Mesodermal cell (in vitro differentiated cells): ENCODE results near the gene SMIM9. TPM values are rescaled to one million over a fixed set of nuclear protein-coding genes. Genes with fewer than 3 reads are reported as not detected.
"Not testable (repeated sequence)": the region's sequence is repeated elsewhere in the genome, so short reads cannot be mapped to it uniquely, and the experiment has no call there.

ENCODE experiments used
- H3K27ac ChIP-seq: 2 replicates; pipeline ENCODE4 v1.7.0; 2013; ENCODE audit warnings: mild to moderate bottlenecking, low read depth, low read length, moderate library complexity; ENCODE audit not compliant: severe bottlenecking
- H3K36me3 ChIP-seq: 2 replicates; pipeline ENCODE4 v1.7.1; 2013; ENCODE audit warnings: mild to moderate bottlenecking, low read length, moderate library complexity; ENCODE audit not compliant: control insufficient read depth, insufficient read depth
- H3K4me1 ChIP-seq: one replicate; pipeline ENCODE4 v1.7.1; 2013; ENCODE audit warnings: mild to moderate bottlenecking, low read length; ENCODE audit not compliant: insufficient read depth, control insufficient read depth, poor library complexity, severe bottlenecking
- H3K4me3 ChIP-seq: 2 replicates; pipeline ENCODE4 v1.7.0; 2013; ENCODE audit warnings: low read length, control low read depth, mild to moderate bottlenecking; ENCODE audit not compliant: insufficient read depth, poor library complexity, severe bottlenecking; ENCODE audit errors: extremely low read depth
- H3K9me3 ChIP-seq: 2 replicates; pipeline ENCODE4 v1.7.1; 2013; ENCODE audit warnings: mild to moderate bottlenecking, low read length, moderate library complexity; ENCODE audit not compliant: control insufficient read depth
- WGBS, 2 experiments: methylation state at CpG; one replicate each; pipeline ENCODE4 v1.1.5; 2013; ENCODE audit warnings: missing lambda C conversion rate in 2 of 2; ENCODE audit not compliant: insufficient coverage in 2 of 2; 5-methylcytosine and 5-hydroxymethylcytosine counted together
- polyA plus RNA-seq, 2 experiments: library from polyadenylated mRNA; stranded (reverse); fragments of 50-300 nt; gene quantifications; one replicate each; pipeline ENCODE4 v1.2.3, GENCODE V29; 2013

Gene SMIM9
- polyA plus RNA-seq (2013, experiment 1 of 2): not detected
- polyA plus RNA-seq (2013, experiment 2 of 2): not detected

GRCh38 chrX:154834562-154834961, at the start of gene SMIM9:
Gene SMIM9 (minus strand): TSS chrX:154834662. CDS start chrX:154830856, 3,806 bp downstream.
- Histone ChIP-seq H3K4me1 (no peaks in the 10 kb centered on the region), H3K9me3 (no peaks in the 10 kb centered on the region), H3K27ac (no peak within 1 kb of the TSS), H3K4me3 (no peak within 1 kb of the TSS), H3K36me3 (no peaks in the 10 kb centered on the region)
- no CpG with 5 or more reads among the region's 3 CpGs for whole genome bisulfite sequencing, 2 experiments

- WGBS, 2 experiments: no CpG with 5 or more reads among the region's 8 CpGs
- H3K9me3 ChIP-seq, H3K27ac ChIP-seq, H3K4me1 ChIP-seq, H3K36me3 ChIP-seq, H3K4me3 ChIP-seq: not testable (repeated sequence)
These were observed 49.6 kb upstream of the SMIM9 start for GRCh38 chrX:154884069-154884468.

- WGBS, 2 experiments: 83% methylated on average over 1 of the region's 2 CpGs; no CpG with 5 or more reads in 1 of the 2 experiments
- no peaks in the 10 kb centered on the region for H3K9me3 ChIP-seq
- no peak overlapping the region for H3K4me3 ChIP-seq
- H3K27ac ChIP-seq: no peak overlapping the region
- H3K4me1 ChIP-seq: no peaks in the 10 kb centered on the region
- H3K36me3 ChIP-seq: no peaks in the 10 kb centered on the region
These were observed 38.9 kb upstream of the SMIM9 start for GRCh38 chrX:154873329-154873728.

- not testable (repeated sequence) for H3K4me3 ChIP-seq, H3K4me1 ChIP-seq, H3K9me3 ChIP-seq, H3K27ac ChIP-seq, H3K36me3 ChIP-seq
These were observed 34.1 kb upstream of the SMIM9 start for GRCh38 chrX:154868522-154868921.

GRCh38 chrX:154855256-154855655, 20.8 kb upstream of the SMIM9 start:
- no peak overlapping the region for H3K4me3 ChIP-seq
- no peaks in the 10 kb centered on the region for H3K9me3 ChIP-seq
- H3K36me3 ChIP-seq: no peaks in the 10 kb centered on the region
- no peak overlapping the region for H3K27ac ChIP-seq
- H3K4me1 ChIP-seq: no peaks in the 10 kb centered on the region

- no CpG with 5 or more reads among the region's 1 CpG for WGBS, 2 experiments
- H3K4me3 ChIP-seq: no peak overlapping the region
- no peaks in the 10 kb centered on the region for H3K9me3 ChIP-seq
- H3K27ac ChIP-seq: no peak overlapping the region
- H3K36me3 ChIP-seq: no peaks in the 10 kb centered on the region
- H3K4me1 ChIP-seq: no peaks in the 10 kb centered on the region
These were observed 16.6 kb upstream of the SMIM9 start for GRCh38 chrX:154850957-154851611.

- no CpG with 5 or more reads among the region's 2 CpGs for WGBS, 2 experiments
- Histone ChIP-seq H3K27ac (no peak overlapping the region), H3K9me3 (no peaks in the 10 kb centered on the region), H3K4me3 (no peak overlapping the region), H3K36me3 (no peaks in the 10 kb centered on the region), H3K4me1 (no peaks in the 10 kb centered on the region)
These were observed 6.4 kb upstream of the SMIM9 start for GRCh38 chrX:154840856-154841255.

GRCh38 chrX:154836163-154836562, 1.7 kb upstream of the SMIM9 start:
- no peaks in the 10 kb centered on the region for H3K9me3 ChIP-seq
- no peak overlapping the region for H3K27ac ChIP-seq
- WGBS, 2 experiments: no CpG with 5 or more reads among the region's 1 CpG
- no peaks in the 10 kb centered on the region for H3K36me3 ChIP-seq
- no peak overlapping the region for H3K4me3 ChIP-seq
- H3K4me1 ChIP-seq: no peaks in the 10 kb centered on the region

- WGBS, 2 experiments: 83% methylated on average over 1 of the region's 3 CpGs; no CpG with 5 or more reads in 1 of the 2 experiments
- H3K36me3 ChIP-seq: no peaks in the 10 kb centered on the region
- H3K4me1 ChIP-seq: no peaks in the 10 kb centered on the region
- H3K9me3 ChIP-seq: no peaks in the 10 kb centered on the region
- H3K27ac ChIP-seq: no peak overlapping the region
- no peak overlapping the region for H3K4me3 ChIP-seq
These were observed 652 bp downstream of the SMIM9 start for GRCh38 chrX:154833746-154834274.

GRCh38 chrX:154829926-154830442, 4.5 kb downstream of the SMIM9 start:
- H3K4me1 ChIP-seq: no peaks in the 10 kb centered on the region
- WGBS, 2 experiments: no CpG with 5 or more reads among the region's 1 CpG
- no peak overlapping the region for H3K4me3 ChIP-seq
- no peak overlapping the region for H3K27ac ChIP-seq
- H3K36me3 ChIP-seq: no peaks in the 10 kb centered on the region
- no peaks in the 10 kb centered on the region for H3K9me3 ChIP-seq

- H3K4me3 ChIP-seq: no peak overlapping the region
- no peaks in the 10 kb centered on the region for H3K36me3 ChIP-seq
- no peaks in the 10 kb centered on the region for H3K4me1 ChIP-seq
- no peak overlapping the region for H3K27ac ChIP-seq
- H3K9me3 ChIP-seq: no peaks in the 10 kb centered on the region
These were observed 5.3 kb downstream of the SMIM9 start for GRCh38 chrX:154829134-154829533.
